HepG2 (cell line): Measurements from ENCODE around the gene PALM3. TPM values are rescaled to one million over a fixed set of nuclear protein-coding genes. Genes with fewer than 3 reads are reported as not detected.

Experiments
- ATAC-seq: fragments of 200-7000 bp; cut with Tn5 transposase; 3 replicates; pipeline ENCODE4 v1.9.1; 2020; ENCODE audit warnings: mild to moderate bottlenecking, moderate library complexity
- BruUV-seq: library from RNA; stranded (reverse); fragments of 400-500 nt; replicated peaks from 2 replicates; lab custom pipeline; 2021; lab: Mats Ljungman, UMichigan
- CTCF ChIA-PET: fragments of 300-600 bp; formaldehyde crosslinking; extraction: SDS; loops from one replicate; lab custom pipeline; 2021; ENCODE audit warnings: low total read pairs, inconsistent platforms, low intra/inter-chr PET ratio; lab: Yijun Ruan, JAX
- POLR2A ChIA-PET: fragments of 350-600 bp; sonication (Branson Sonifier 250); formaldehyde crosslinking; loops from one replicate; lab custom pipeline; 2020; ENCODE audit warnings: antibody characterized with exemption, inconsistent platforms; lab: Yijun Ruan, JAX
- DNase-seq: peaks from one replicate; pipeline ENCODE4 v3.0.0-alpha.2; 2015; ENCODE audit warnings: low spot score
- FAIRE-seq: peaks from 3 replicates; lab custom pipeline; 2011; peaks lifted over from hg19 to GRCh38; lab: Jason Lieb, UNC
- H2AFZ ChIP-seq: one replicate; pipeline ENCODE4 v1.6.1; 2011; ENCODE audit warnings: low read length, inconsistent platforms
- H3K27ac ChIP-seq: fragments of 300-600 bp; 3 replicates; pipeline ENCODE4 v1.8.0; 2011; ENCODE audit warnings: mixed run types, mild to moderate bottlenecking, mixed read lengths, low read length, inconsistent platforms; ENCODE audit not compliant: insufficient read depth; ENCODE audit errors: extremely low read length
- H3K27me3 ChIP-seq, 2 experiments: fragments of 200-600 bp in 1 of 2; 2 replicates in 1 of 2; 3 replicates in 1 of 2; pipeline versions ENCODE4 v1.6.0 to v1.8.0; 2011; ENCODE audit warnings: low read length in 2 of 2, mild to moderate bottlenecking in 2 of 2, moderate library complexity in 2 of 2, inconsistent platforms in 1 of 2; ENCODE audit not compliant: insufficient read depth in 2 of 2, control insufficient read depth in 1 of 2
- H3K36me3 ChIP-seq, 2 experiments: fragments of 200-600 bp in 1 of 2; replicated peaks in 1 of 2; 2 replicates in 1 of 2; 3 replicates in 1 of 2; pipeline versions ENCODE4 v1.5.1 to v1.8.0; 2011; ENCODE audit warnings: low read length in 2 of 2, inconsistent platforms in 1 of 2; ENCODE audit not compliant: insufficient read depth in 2 of 2, control insufficient read depth in 1 of 2
- H3K4me1 ChIP-seq: 2 replicates; pipeline ENCODE4 v1.5.1; 2012; ENCODE audit warnings: low read length, inconsistent platforms; ENCODE audit not compliant: insufficient read depth
- H3K4me2 ChIP-seq: 2 replicates; pipeline ENCODE4 v1.6.0; 2011; ENCODE audit warnings: low read depth, low read length, inconsistent platforms
- H3K4me3 ChIP-seq, 3 experiments: fragments of 200-600 bp in 1 of 3; sonication (generic), shearing (Covaris generic) in 1 of 3; replicated peaks in 1 of 3; 2 replicates each; pipeline ENCODE4 v1.5.1; 2011 to 2016; ENCODE audit warnings: low read length in 3 of 3, inconsistent platforms in 2 of 3, low read depth in 2 of 3, mild to moderate bottlenecking in 2 of 3, control low read depth in 1 of 3, mixed read lengths in 1 of 3; ENCODE audit not compliant: insufficient read depth in 1 of 3
- H3K79me2 ChIP-seq: one replicate; pipeline ENCODE4 v1.6.1; 2011; ENCODE audit warnings: low read length, inconsistent platforms; ENCODE audit not compliant: insufficient read depth
- H3K9ac ChIP-seq: 2 replicates; pipeline ENCODE4 v1.6.0; 2011; ENCODE audit warnings: mild to moderate bottlenecking, low read depth, low read length, inconsistent platforms; ENCODE audit not compliant: insufficient read depth
- H3K9me3 ChIP-seq: 2 replicates; pipeline ENCODE4 v1.5.1; 2012; ENCODE audit warnings: mild to moderate bottlenecking, low read length
- H4K20me1 ChIP-seq: 2 replicates; pipeline ENCODE4 v1.6.0; 2011; ENCODE audit warnings: inconsistent platforms, mild to moderate bottlenecking, low read length, moderate library complexity; ENCODE audit not compliant: insufficient read depth
- BATF2 ChIP-seq: sonication (generic); formaldehyde crosslinking; IDR thresholded peaks from 2 replicates; pipeline ENCODE4 v1.8.0; 2022; ENCODE audit warnings: mild to moderate bottlenecking, missing genetic modification reagents, moderate library complexity
- CENPT ChIP-seq: sonication (generic); formaldehyde crosslinking; IDR thresholded peaks from 2 replicates; pipeline ENCODE4 v1.8.0; 2022; ENCODE audit warnings: low read depth, mild to moderate bottlenecking, moderate library complexity, missing genetic modification reagents
- CSRNP1 ChIP-seq: sonication (generic); formaldehyde crosslinking; IDR thresholded peaks from 2 replicates; pipeline ENCODE4 v1.8.1; 2023; ENCODE audit warnings: mild to moderate bottlenecking, missing genetic modification reagents
- DRAP1 ChIP-seq: IDR thresholded peaks from 2 replicates; pipeline ENCODE4 v1.6.1; 2016; ENCODE audit warnings: missing genetic modification reagents, missing compliant biosample characterization
- GLI4 ChIP-seq: sonication (generic); formaldehyde crosslinking; IDR thresholded peaks from 2 replicates; pipeline ENCODE4 v1.5.1; 2020; ENCODE audit warnings: missing genetic modification reagents, mild to moderate bottlenecking, moderate library complexity, borderline replicate concordance
- HMGXB3 ChIP-seq: sonication (generic); formaldehyde crosslinking; IDR thresholded peaks from 2 replicates; pipeline ENCODE4 v1.4.0; 2020; ENCODE audit warnings: missing genetic modification reagents, borderline replicate concordance
- RCOR2 ChIP-seq: IDR thresholded peaks from 2 replicates; pipeline ENCODE4 v1.6.1; 2016; ENCODE audit warnings: missing biosample characterization, missing genetic modification reagents
- SRSF1 ChIP-seq: fragments of 200-400 bp; formaldehyde crosslinking; optimal IDR thresholded peaks from 2 replicates; pipeline ENCODE3; 2017; ENCODE audit warnings: mild to moderate bottlenecking, low read depth, low read length, moderate library complexity
- ZBTB44 ChIP-seq: sonication (generic); formaldehyde crosslinking; IDR thresholded peaks from 2 replicates; pipeline ENCODE4 v1.4.0; 2020; ENCODE audit warnings: missing genetic modification reagents
- ZNF501 ChIP-seq: sonication (generic); formaldehyde crosslinking; IDR thresholded peaks from 2 replicates; pipeline ENCODE4 v1.5.1; 2020; ENCODE audit warnings: mild to moderate bottlenecking, moderate library complexity, missing genetic modification reagents
- WGBS: methylation state at CpG from one replicate; pipeline ENCODE4 v1.1.6; 2017; ENCODE audit warnings: low lambda C conversion rate; 5-methylcytosine and 5-hydroxymethylcytosine counted together
- in situ Hi-C: cut with HindIII; loops from 2 replicates; pipeline ENCODE4 v1.10.0; 2017; ENCODE audit warnings: low pct_unique_long_range_greater_than_20kb; ENCODE audit not compliant: extremely low pct_ligation_motif_present
- intact Hi-C: fragments of 100-400 bp; cut with micrococcal nuclease; formaldehyde crosslinking; loops from one replicate; pipeline ENCODE4 v1.10.0; 2022; ENCODE audit not compliant: unreplicated experiment
- polyA plus RNA-seq, 8 experiments: library from polyadenylated mRNA; depleted of rRNA in 3 of 8; stranded (reverse) in 7 of 8; unstranded in 1 of 8; fragments of >200 nt; fragmentation: Illumina TruSeq in 4 of 8; extraction: Trizol in 4 of 8; gene quantifications; 2 replicates each; pipeline versions ENCODE4 v1.2.1 to v1.2.3, GENCODE V29; 2011 to 2016; ENCODE audit warnings: low read depth in 4 of 8, missing spikeins in 1 of 8, mixed read lengths in 1 of 8; ENCODE audit not compliant: insufficient read depth in 1 of 8
- total RNA-seq, 5 experiments: library from RNA; depleted of rRNA; stranded (reverse); fragments of >200 nt; fragmentation: Illumina TruSeq; extraction: Trizol; gene quantifications; 2 replicates each; pipeline ENCODE4 v1.2.3, GENCODE V29; 2016; ENCODE audit warnings: low read depth in 1 of 5

Gene PALM3
- total and polyA plus RNA-seq, 2 of the 13 experiments (the other 11 are each of a cell fraction or from before 2014, with no cell fraction given), result 0.79 to 2.4 TPM

GRCh38 chr19:14066134-14066533 lies 4.3 kb upstream of the PALM3 start (continued):
- TF ChIP-seq HMGXB3 (CRISPR knock-in tag) (no peak), RCOR2 (CRISPR knock-in tag) (no peak), DRAP1 (CRISPR knock-in tag) (no peak)

- no peaks in the 10 kb centered on the region for H4K20me1 ChIP-seq
- TF ChIP-seq CSRNP1 (CRISPR knock-in tag) (no peak), ZNF501 (CRISPR knock-in tag) (no peak), SRSF1 (no peak), CENPT (CRISPR knock-in tag) (no peak), BATF2 (no peak), GLI4 (no peak), ZBTB44 (CRISPR knock-in tag) (no peak)
- WGBS, result 56% methylated on average over 7 of the region's 7 CpGs
- ATAC-seq (no peak), DNase-seq (no peak), FAIRE-seq (no peak)
- intact Hi-C loops, result no loop called here
- no peaks in the 10 kb centered on the region for H3K9me3 ChIP-seq
- ChIA-PET POLR2A (interaction anchor here (5.7 kb wide), 1 partner anchor 9 kb away, joined by 62 read pairs; the partner anchor contains the start of gene MISP3), CTCF (no interaction called here)
- no peak overlapping the region for H3K27ac ChIP-seq
- H3K9ac ChIP-seq, result no peak overlapping the region
- no peak overlapping the region for H2AFZ ChIP-seq
- H3K79me2 ChIP-seq, result no peaks in the 10 kb centered on the region
- H3K27me3 ChIP-seq, result no peaks in the 10 kb centered on the region
- H3K36me3 ChIP-seq, result no peaks in the 10 kb centered on the region
- peaks cover 45% of the 10 kb centered on the region for H3K4me1 ChIP-seq
- in situ Hi-C loops, result loop anchor here (25.0 kb wide), 1 partner anchor 301 kb away; the partner anchor contains the start of genes C19orf53 and MRI1
- no peak overlapping the region for H3K4me3 ChIP-seq
- H3K4me2 ChIP-seq, result no peak overlapping the region
- BruUV-seq, result no TSS peak
Observed at GRCh38 chr19:14063105-14063504, 1.2 kb upstream of the PALM3 start.
